AG10803 (cell line): ENCODE measurements around the gene CDH11.

Experiments
- DNase-seq: peaks from one replicate; pipeline ENCODE4 v3.0.0; 2010; ENCODE audit warnings: low read depth
- H3K4me3 ChIP-seq: 2 replicates; pipeline ENCODE4 v1.5.1; 2011; ENCODE audit warnings: mild to moderate bottlenecking, low read length, control low read depth
- TF ChIP-seq, protein P1 (sequence below): conservative IDR thresholded peaks from 2 replicates; pipeline ENCODE4 v1.5.1; 2011; ENCODE audit warnings: mild to moderate bottlenecking, low read length, control low read depth, inconsistent platforms

The CDH11 gene

DNA sequence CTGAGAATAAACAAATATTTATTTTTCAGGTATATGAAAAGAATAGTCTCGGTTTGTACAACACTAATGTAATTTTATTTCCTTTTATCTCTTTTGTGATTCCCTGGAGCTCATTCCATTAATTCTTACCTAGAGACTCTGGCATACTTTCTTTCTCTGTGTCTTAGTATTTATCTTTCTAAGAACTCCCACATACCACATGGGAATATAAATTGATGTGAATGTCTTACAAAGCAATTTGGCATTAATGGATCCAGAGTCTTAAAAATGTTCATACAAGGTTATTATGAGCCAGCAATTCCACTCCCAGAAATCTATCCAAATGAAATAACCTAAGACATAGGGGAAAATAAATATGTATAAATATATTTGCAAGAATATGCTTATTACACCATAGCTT, 202.7 kb downstream of the CDH11 start:
- TF ChIP-seq, protein P1, sequence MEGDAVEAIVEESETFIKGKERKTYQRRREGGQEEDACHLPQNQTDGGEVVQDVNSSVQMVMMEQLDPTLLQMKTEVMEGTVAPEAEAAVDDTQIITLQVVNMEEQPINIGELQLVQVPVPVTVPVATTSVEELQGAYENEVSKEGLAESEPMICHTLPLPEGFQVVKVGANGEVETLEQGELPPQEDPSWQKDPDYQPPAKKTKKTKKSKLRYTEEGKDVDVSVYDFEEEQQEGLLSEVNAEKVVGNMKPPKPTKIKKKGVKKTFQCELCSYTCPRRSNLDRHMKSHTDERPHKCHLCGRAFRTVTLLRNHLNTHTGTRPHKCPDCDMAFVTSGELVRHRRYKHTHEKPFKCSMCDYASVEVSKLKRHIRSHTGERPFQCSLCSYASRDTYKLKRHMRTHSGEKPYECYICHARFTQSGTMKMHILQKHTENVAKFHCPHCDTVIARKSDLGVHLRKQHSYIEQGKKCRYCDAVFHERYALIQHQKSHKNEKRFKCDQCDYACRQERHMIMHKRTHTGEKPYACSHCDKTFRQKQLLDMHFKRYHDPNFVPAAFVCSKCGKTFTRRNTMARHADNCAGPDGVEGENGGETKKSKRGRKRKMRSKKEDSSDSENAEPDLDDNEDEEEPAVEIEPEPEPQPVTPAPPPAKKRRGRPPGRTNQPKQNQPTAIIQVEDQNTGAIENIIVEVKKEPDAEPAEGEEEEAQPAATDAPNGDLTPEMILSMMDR, result no peak
- no peak overlapping the region for H3K4me3 ChIP-seq
- no peak for DNase-seq

DNA sequence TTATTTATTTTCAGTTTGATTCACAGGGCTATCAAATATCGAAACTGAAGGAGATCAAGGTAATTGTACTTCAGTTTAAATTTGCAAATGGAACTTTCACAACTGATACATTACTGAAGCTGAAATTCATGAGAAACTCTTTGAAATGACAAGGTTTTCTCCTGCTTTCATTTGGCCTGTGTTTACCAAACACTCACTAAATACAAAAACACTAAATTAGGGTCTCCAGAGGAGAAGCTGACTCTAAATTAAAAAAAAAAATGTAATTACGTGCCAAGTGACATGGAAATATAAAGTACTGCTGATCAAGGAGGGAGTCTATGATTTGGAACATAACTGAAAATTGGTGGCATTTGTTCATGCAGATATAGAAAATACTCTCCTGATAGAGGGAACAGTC, 205.8 kb downstream of the CDH11 start:
- DNase-seq, result no peak
- TF ChIP-seq, protein P1, result no peak
- no peak overlapping the region for H3K4me3 ChIP-seq

DNA sequence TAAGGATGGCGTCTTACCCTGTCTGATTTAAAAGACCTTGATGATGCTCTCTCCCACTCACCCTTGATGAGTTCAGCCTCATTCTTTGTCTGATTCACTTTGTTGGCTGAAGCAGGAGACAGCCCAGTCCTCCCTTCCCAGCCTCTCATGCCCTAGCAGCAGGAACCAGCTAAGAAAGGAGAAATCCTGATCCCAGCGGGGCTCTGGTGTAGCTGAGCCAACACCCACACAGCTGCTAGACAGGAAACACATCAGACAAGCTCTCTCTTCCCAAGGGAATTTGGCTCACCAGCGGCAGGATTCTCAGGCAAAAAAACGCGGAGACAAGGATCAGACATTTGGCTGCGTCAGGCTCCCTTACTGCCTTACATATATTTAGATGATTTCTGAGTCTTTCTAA, 211.5 kb downstream of the CDH11 start:
- no peak overlapping the region; the same call in 1 of the 2 replicates for H3K4me3 ChIP-seq
- TF ChIP-seq, protein P1, result no peak
- DNase-seq, result peak; percentile 95

DNA sequence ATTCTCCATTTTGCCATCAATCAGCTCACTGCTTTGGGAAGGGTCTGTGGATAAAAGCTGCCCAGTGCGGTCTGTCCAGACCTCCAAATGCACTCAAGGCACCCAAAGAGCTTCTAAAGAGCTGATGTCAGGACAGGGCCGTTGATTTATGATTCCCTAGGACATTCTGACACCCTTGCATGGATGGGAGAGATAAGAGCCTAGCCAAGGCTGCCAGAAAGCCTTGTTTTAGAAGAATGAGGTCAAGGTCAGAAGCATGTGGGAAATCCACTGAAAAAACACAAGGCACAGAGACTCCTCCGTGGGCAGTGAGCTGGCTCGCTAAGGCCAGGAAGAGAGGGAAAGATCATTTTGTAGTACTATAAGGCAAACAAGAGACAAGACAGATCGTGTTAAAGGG, 214.0 kb downstream of the CDH11 start:
- DNase-seq, result no peak
- no peak overlapping the region for H3K4me3 ChIP-seq
- TF ChIP-seq, protein P1, result no peak

DNA sequence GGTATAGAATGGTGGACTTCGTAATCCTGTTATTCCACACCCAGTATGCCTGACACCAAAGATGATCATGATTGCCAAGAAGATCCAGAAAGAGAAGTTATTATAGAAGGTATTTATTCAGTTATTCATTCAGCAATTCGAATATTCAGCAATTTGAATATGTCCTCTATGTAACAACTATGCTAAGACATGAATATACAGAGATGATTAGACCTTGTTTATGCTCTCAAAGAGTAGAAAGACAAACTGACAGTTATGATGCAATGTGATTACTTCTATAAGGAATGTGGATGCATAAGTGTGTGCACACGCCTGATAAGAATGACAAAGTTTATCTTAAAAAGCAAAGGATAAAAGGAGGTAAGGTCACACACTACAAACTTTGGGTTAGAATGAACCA, 218.1 kb downstream of the CDH11 start:
- H3K4me3 ChIP-seq, result no peak overlapping the region
- DNase-seq, result no peak
- TF ChIP-seq, protein P1, result no peak

DNA sequence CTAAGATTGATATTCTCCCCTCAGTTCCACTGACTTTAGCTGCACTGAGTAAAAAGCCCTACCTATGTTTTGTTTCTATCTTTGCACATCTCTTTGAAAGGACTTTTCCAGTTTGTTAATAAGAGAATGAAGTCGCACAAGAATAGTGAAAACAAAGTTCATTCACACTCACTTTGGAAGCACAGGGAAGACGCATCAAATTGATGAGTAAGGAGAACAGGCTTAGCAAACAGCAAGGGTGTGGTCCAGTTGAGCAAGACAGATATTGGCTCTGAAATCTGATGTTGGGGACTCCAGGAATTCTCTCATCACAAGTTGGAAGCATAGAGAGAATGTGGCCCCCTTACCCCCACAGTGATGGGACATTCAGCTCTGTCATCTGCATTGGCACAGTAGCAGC, 221.3 kb downstream of the CDH11 start:
- H3K4me3 ChIP-seq, result no peak overlapping the region
- TF ChIP-seq, protein P1, result no peak
- no peak for DNase-seq

DNA sequence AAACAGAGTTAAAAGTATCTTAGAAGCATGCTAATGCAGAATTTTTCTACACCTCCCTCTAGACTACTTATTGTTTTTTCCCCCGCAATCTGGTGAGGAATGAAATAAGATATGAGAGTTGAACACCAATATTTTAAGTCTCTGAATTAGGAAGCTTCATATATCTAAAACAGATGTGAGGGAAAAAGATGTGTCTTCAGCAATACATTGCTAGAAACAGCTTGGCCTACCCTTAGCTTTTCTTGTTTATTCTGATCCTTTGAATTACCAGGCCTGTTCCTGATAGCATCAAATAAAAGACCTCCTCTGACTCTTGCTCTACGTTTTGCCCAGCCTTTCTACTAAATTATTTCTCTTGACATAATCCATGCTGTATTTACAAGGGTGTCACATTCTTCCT, 221.8 kb downstream of the CDH11 start:
- H3K4me3 ChIP-seq, result no peak overlapping the region
- TF ChIP-seq, protein P1, result no peak
- no peak for DNase-seq
